H1 (cell line): ENCODE data around the gene TYK2. TPM values are rescaled to one million over a fixed set of nuclear protein-coding genes. Genes with fewer than 3 reads are reported as not detected.

Experiments
- CTCF ChIA-PET: fragments of 300-600 bp; sonication (Branson Sonifier 250); formaldehyde crosslinking; loops from one replicate; lab custom pipeline; 2021; ENCODE audit not compliant: partially characterized antibody; lab: Charles Lee
- POLR2A ChIA-PET: fragments of 300-600 bp; sonication (Branson Sonifier 250); formaldehyde crosslinking; loops from one replicate; lab custom pipeline; 2021; ENCODE audit warnings: inconsistent platforms; ENCODE audit not compliant: partially characterized antibody; lab: Charles Lee
- DNase-seq, 2 experiments: peaks; one replicate each; pipeline versions ENCODE4 v3.0.0 to v3.0.0-alpha.2; 2010 to 2022; ENCODE audit warnings: low spot score in 2 of 2, low read depth in 1 of 2, mixed read lengths in 1 of 2
- FAIRE-seq: peaks from 2 replicates; lab custom pipeline; 2011; peaks lifted over from hg19 to GRCh38; lab: Jason Lieb, UNC
- H2AFZ ChIP-seq: 2 replicates; pipeline ENCODE4 v1.8.1; 2012; ENCODE audit warnings: low read length, inconsistent platforms
- H2AK5ac ChIP-seq: 2 replicates; pipeline ENCODE4 v1.6.1; 2013; ENCODE audit warnings: low read depth, low read length
- H2BK120ac ChIP-seq: replicated peaks from 2 replicates; pipeline ENCODE3; 2013; ENCODE audit warnings: low read depth, low read length, inconsistent platforms
- H2BK12ac ChIP-seq: 2 replicates; pipeline ENCODE4 v1.6.1; 2013; ENCODE audit warnings: low read depth, low read length
- H2BK15ac ChIP-seq: 2 replicates; pipeline ENCODE4 v1.6.1; 2013; ENCODE audit warnings: low read length
- H2BK20ac ChIP-seq: 2 replicates; pipeline ENCODE4 v1.6.1; 2013; ENCODE audit warnings: low read length
- H2BK5ac ChIP-seq: 2 replicates; pipeline ENCODE4 v1.6.1; 2013; ENCODE audit warnings: low read depth, low read length
- H3K14ac ChIP-seq: 2 replicates; pipeline ENCODE4 v1.6.1; 2013; ENCODE audit warnings: inconsistent platforms; ENCODE audit not compliant: insufficient read length
- H3K18ac ChIP-seq: 2 replicates; pipeline ENCODE4 v1.6.1; 2013; ENCODE audit warnings: low read length; ENCODE audit errors: extremely low read depth
- H3K23ac ChIP-seq: 2 replicates; pipeline ENCODE4 v1.6.1; 2013; ENCODE audit warnings: inconsistent platforms; ENCODE audit not compliant: insufficient read length
- H3K23me2 ChIP-seq: 2 replicates; pipeline ENCODE4 v1.6.1; 2013; ENCODE audit warnings: low read depth, low read length
- H3K27ac ChIP-seq: 2 replicates; pipeline ENCODE4 v1.6.1; 2011; ENCODE audit warnings: low read depth, low read length, inconsistent platforms
- H3K27me3 ChIP-seq, 4 experiments: replicated peaks in 1 of 4; 1 replicate in 1 of 4; 2 replicates in 3 of 4; pipeline versions ENCODE4 v1.6.1 to v1.8.1; 2011 to 2013; ENCODE audit warnings: low read length in 3 of 4, mild to moderate bottlenecking in 3 of 4, inconsistent platforms in 2 of 4, mixed read lengths in 2 of 4, moderate library complexity in 1 of 4; ENCODE audit not compliant: control insufficient read depth in 3 of 4, insufficient read depth in 3 of 4; ENCODE audit errors: extremely low read depth in 1 of 4
- H3K36me3 ChIP-seq, 4 experiments: 2 replicates each; pipeline versions ENCODE4 v1.6.1 to v1.8.1; 2011 to 2013; ENCODE audit warnings: mild to moderate bottlenecking in 4 of 4, low read length in 3 of 4, moderate library complexity in 2 of 4, control low read depth in 1 of 4, inconsistent platforms in 1 of 4; ENCODE audit not compliant: insufficient read depth in 4 of 4, control insufficient read depth in 2 of 4
- H3K4ac ChIP-seq: replicated peaks from 2 replicates; pipeline ENCODE3; 2013; ENCODE audit warnings: low read length, low read depth, mixed read lengths, inconsistent platforms; ENCODE audit not compliant: insufficient read length
- H3K4me1 ChIP-seq, 4 experiments: replicated peaks in 1 of 4; 1 replicate in 1 of 4; 2 replicates in 3 of 4; pipeline versions ENCODE4 v1.6.1 to v1.8.1; 2011 to 2013; ENCODE audit warnings: low read length in 3 of 4, inconsistent platforms in 2 of 4, mixed read lengths in 1 of 4; ENCODE audit not compliant: insufficient read depth in 4 of 4, control insufficient read depth in 3 of 4
- H3K4me2 ChIP-seq, 2 experiments: 2 replicates each; pipeline versions ENCODE4 v1.6.1 to v1.8.1; 2011 to 2013; ENCODE audit warnings: low read depth in 2 of 2, low read length in 2 of 2, control low read depth in 1 of 2, inconsistent platforms in 1 of 2, mild to moderate bottlenecking in 1 of 2; ENCODE audit not compliant: insufficient read depth in 1 of 2
- H3K4me3 ChIP-seq, 4 experiments: fragments of 200-600, 300-600 bp in 1 of 4; sonication (generic), shearing (Covaris generic), sonication (Bioruptor Twin) in 1 of 4; 2 replicates each; pipeline versions ENCODE4 v1.5.1 to v1.8.1; 2011 to 2016; ENCODE audit warnings: low read length in 4 of 4, low read depth in 3 of 4, control low read depth in 2 of 4, inconsistent platforms in 2 of 4, mild to moderate bottlenecking in 2 of 4, mixed read lengths in 1 of 4, moderate library complexity in 1 of 4; ENCODE audit not compliant: insufficient read depth in 2 of 4; ENCODE audit errors: extremely low read depth in 1 of 4
- H3K56ac ChIP-seq: replicated peaks from 2 replicates; pipeline ENCODE3; 2013; ENCODE audit warnings: low read depth, mild to moderate bottlenecking, mixed read lengths, low read length, inconsistent platforms; ENCODE audit not compliant: insufficient read length
- H3K79me1 ChIP-seq: 2 replicates; pipeline ENCODE4 v1.6.1; 2013; ENCODE audit warnings: low read depth, low read length, control low read depth
- H3K79me2 ChIP-seq, 2 experiments: 2 replicates each; pipeline versions ENCODE4 v1.6.1 to v1.8.1; 2012 to 2013; ENCODE audit warnings: low read length in 2 of 2, mild to moderate bottlenecking in 2 of 2, inconsistent platforms in 1 of 2; ENCODE audit not compliant: insufficient read depth in 2 of 2, control insufficient read depth in 1 of 2
- H3K9ac ChIP-seq, 4 experiments: replicated peaks in 1 of 4; 1 replicate in 1 of 4; 2 replicates in 3 of 4; pipeline versions ENCODE4 v1.6.1 to v1.8.1; 2011 to 2013; ENCODE audit warnings: low read depth in 3 of 4, low read length in 3 of 4, control low read depth in 2 of 4, mild to moderate bottlenecking in 2 of 4, moderate library complexity in 2 of 4, inconsistent platforms in 1 of 4; ENCODE audit errors: extremely low read depth in 1 of 4
- H3K9me3 ChIP-seq, 2 experiments: 2 replicates each; pipeline versions ENCODE4 v1.6.1 to v1.8.1; 2012 to 2013; ENCODE audit warnings: mild to moderate bottlenecking in 2 of 2, moderate library complexity in 2 of 2, control low read depth in 1 of 2, inconsistent platforms in 1 of 2, low read depth in 1 of 2, low read length in 1 of 2, mixed read lengths in 1 of 2; ENCODE audit not compliant: insufficient read depth in 2 of 2
- H4K20me1 ChIP-seq, 2 experiments: replicated peaks in 1 of 2; 2 replicates each; pipeline versions ENCODE3 to v1.8.1; 2011 to 2013; ENCODE audit warnings: inconsistent platforms in 2 of 2, low read length in 2 of 2, mild to moderate bottlenecking in 1 of 2; ENCODE audit not compliant: insufficient read depth in 2 of 2, control insufficient read depth in 1 of 2
- H4K5ac ChIP-seq: 2 replicates; pipeline ENCODE4 v1.6.1; 2013; ENCODE audit warnings: low read length, low read depth, mixed read lengths, inconsistent platforms; ENCODE audit not compliant: insufficient read length
- H4K8ac ChIP-seq: 2 replicates; pipeline ENCODE4 v1.8.0; 2013; ENCODE audit warnings: mild to moderate bottlenecking, moderate library complexity, low read length, inconsistent platforms; ENCODE audit not compliant: insufficient read depth; ENCODE audit errors: extremely low read depth
- H4K91ac ChIP-seq: replicated peaks from 2 replicates; pipeline ENCODE3; 2013; ENCODE audit warnings: low read length, mixed read lengths, inconsistent platforms; ENCODE audit not compliant: insufficient read length
- BACH1 ChIP-seq: IDR thresholded peaks from 2 replicates; pipeline ENCODE4 v1.6.1; 2012; ENCODE audit warnings: low read length, improper control_type of control experiment
- BCL11A ChIP-seq, 2 experiments: IDR thresholded peaks; one replicate each; pipeline ENCODE4 v1.6.1; 2011; ENCODE audit warnings: low read depth in 2 of 2, low read length in 2 of 2, mild to moderate bottlenecking in 2 of 2
- CHD2 ChIP-seq: IDR thresholded peaks from 2 replicates; pipeline ENCODE4 v1.6.1; 2012; ENCODE audit warnings: low read length, improper control_type of control experiment
- CTCF ChIP-seq, 3 experiments: IDR thresholded peaks; 1 replicate in 2 of 3; 2 replicates in 1 of 3; pipeline versions ENCODE4 v1.5.1 to v1.6.1; 2011; ENCODE audit warnings: low read length in 3 of 3, mild to moderate bottlenecking in 3 of 3, inconsistent platforms in 2 of 3, low read depth in 1 of 3, moderate library complexity in 1 of 3; ENCODE audit not compliant: insufficient read depth in 1 of 3; ENCODE audit errors: control extremely low read depth in 1 of 3
- EP300 ChIP-seq, 2 experiments: IDR thresholded peaks; 1 replicate in 1 of 2; 2 replicates in 1 of 2; pipeline ENCODE4 v1.6.1; 2011 to 2012; ENCODE audit warnings: low read depth in 2 of 2, low read length in 2 of 2, mild to moderate bottlenecking in 2 of 2, borderline replicate concordance in 1 of 2, inconsistent platforms in 1 of 2, moderate library complexity in 1 of 2
- SIN3A ChIP-seq, 2 experiments: IDR thresholded peaks in 1 of 2; conservative IDR thresholded peaks in 1 of 2; 2 replicates each; pipeline ENCODE4 v1.6.1; 2011 to 2012; ENCODE audit warnings: low read length in 2 of 2, improper control_type of control experiment in 1 of 2, low read depth in 1 of 2, mild to moderate bottlenecking in 1 of 2
- SP1 ChIP-seq: IDR thresholded peaks from 2 replicates; pipeline ENCODE4 v1.6.1; 2011; ENCODE audit warnings: low read depth, low read length
- WGBS, 2 experiments: shearing (Covaris generic) in 1 of 2; methylation state at CpG; one replicate each; pipeline versions ENCODE4 v1.1.6 to v1.1.7; 2013 to 2015; ENCODE audit warnings: low lambda C conversion rate in 2 of 2, mixed read lengths in 2 of 2, inconsistent platforms in 1 of 2, low coverage in 1 of 2, missing lambda C conversion rate in 1 of 2; ENCODE audit not compliant: insufficient replicate concordance in 2 of 2, insufficient coverage in 1 of 2, insufficient read length in 1 of 2; ENCODE audit errors: extremely low coverage in 1 of 2, missing lambda C conversion rate in 1 of 2; 5-methylcytosine and 5-hydroxymethylcytosine counted together
- polyA plus RNA-seq, 7 experiments: library from polyadenylated mRNA; depleted of rRNA in 3 of 7; stranded (reverse) in 5 of 7; unstranded in 2 of 7; fragments of >200 nt in 5 of 7; fragments of 200-250 nt in 2 of 7; gene quantifications; 1 replicate in 5 of 7; 2 replicates in 1 of 7; 4 replicates in 1 of 7; pipeline versions ENCODE4 v1.2.1 to v1.2.3, GENCODE V29; 2011 to 2013; ENCODE audit warnings: missing spikeins in 2 of 7, mixed read lengths in 2 of 7
- total RNA-seq: library from RNA; stranded (reverse); fragmentation: NEBNext Ultra II Directional; extraction: Animal tissue kit (Norgen Biotek cat#: 25700); gene quantifications from 2 replicates; pipeline ENCODE4 v1.2.1, GENCODE V29; 2021

TYK2 gene
- total and polyA plus RNA-seq, 2 of the 8 experiments (the other 6 are each of a cell fraction or from before 2014, with no cell fraction given) = 32.1 to 40.8 TPM

- Histone ChIP-seq H3K23ac (no peak overlapping the region), H3K79me2 (peaks cover 5 to 24% of the 10 kb centered on the region in 2 experiments), H4K5ac (no peak overlapping the region), H3K14ac (no peak overlapping the region), H4K20me1 (peaks cover 6 to 10% of the 10 kb centered on the region in 2 experiments), H4K8ac (no peak overlapping the region), H2BK12ac (no peak overlapping the region), H3K4ac (no peak overlapping the region), H2AFZ (no peak overlapping the region), H3K79me1 (peaks cover 5% of the 10 kb centered on the region), H4K91ac (peak overlapping the region; percentile 70), H3K23me2 (peaks cover 13% of the 10 kb centered on the region), H3K56ac (no peak overlapping the region), H2BK5ac (peak overlapping the region; percentile 61; the same call in 1 of the 2 replicates), H3K27ac (no peak overlapping the region), H3K36me3 (peaks cover 3 to 6% (median 4%) of the 10 kb centered on the region in 4 experiments; a peak in 5 of 8 replicates), H2BK15ac (0 out of 2 replicates have a peak overlapping the region, but pooled peaks have one; percentile 88), H3K4me3 (peak overlapping the region; percentile 75 to 96 (median 90); a peak in 7 of 8 replicates), H3K9me3 (no peaks in the 10 kb centered on the region), H3K18ac (no peak overlapping the region; the same call in 1 of the 2 replicates), H3K9ac (peak overlapping the region in 2 of 4 experiments; percentile 10 to 34; a peak in 3 of 7 replicates), H2BK20ac (no peak overlapping the region), H3K27me3 (peaks cover 0 to 3% (median 0%) of the 10 kb centered on the region in 4 experiments; a peak in 2 of 7 replicates), H3K4me2 (peak overlapping the region; percentile 91 to 93), H3K4me1 (peaks cover 0 to 24% (median 11%) of the 10 kb centered on the region in 4 experiments; a peak in 6 of 7 replicates), H2AK5ac (no peak overlapping the region; the same call in 1 of the 2 replicates), H2BK120ac (no peak overlapping the region)
- DNase-seq = peak; percentile 70 to 99
- FAIRE-seq = no peak
- ChIA-PET POLR2A (interaction anchor here (0.7 to 6.8 kb wide), 19 partner anchors 9 to 199 kb away, joined by 3 to 104 read pairs (median 7); partner anchors contain the start of genes CDC37, DNMT1, FDX2 and ICAM1), CTCF (interaction anchor here (0.8 to 4.9 kb wide), 18 partner anchors 10 to 76 kb away, joined by 3 to 21 read pairs (median 4); partner anchors contain the start of genes CDC37, ICAM1 and ICAM5)
- 3% methylated on average over 39 of the region's 59 CpGs; no CpG with 5 or more reads in 1 of the 2 experiments for WGBS, 2 experiments
- TF ChIP-seq SP1 (peak; percentile 41; the same call in 1 of the 2 replicates), SIN3A (conservative IDR thresholded peaks at IDR 0.05 in 1 of 2, IDR thresholded peaks at IDR 0.05 in 1 of 2; ENCODE audit: low read depth in 1 of 2, low read length in 2 of 2) (0 out of 4 replicates have a peak, but pooled peaks of 1 of the 2 experiments have one; percentile 62), BACH1 (0 out of 2 replicates have a peak, but pooled peaks have one; percentile 23), CTCF (IDR thresholded peaks at IDR 0.05; ENCODE audit: control extremely low read depth in 1 of 3, insufficient read depth in 1 of 3, low read depth in 1 of 3, low read length in 3 of 3) (0 out of 4 replicates have a peak, but pooled peaks of 1 of the 3 experiments have one; percentile 10), CHD2 (no peak), EP300 (IDR thresholded peaks at IDR 0.05; ENCODE audit: borderline replicate concordance in 1 of 2, low read depth in 2 of 2, low read length in 2 of 2) (no peak), BCL11A (IDR thresholded peaks at IDR 0.05; ENCODE audit: low read depth in 2 of 2, low read length in 2 of 2) (no peak)
Measured at GRCh38 chr19:10334588-10335351, 45.6 kb downstream of the TYK2 start.
